ENCODE measurements around the gene CORO6. TPM values are rescaled to one million over a fixed set of nuclear protein-coding genes. Genes with fewer than 3 reads are reported as not detected.

CORO6 gene
- total and polyA plus RNA-seq, 2 of the 13 experiments (the other 11 are each of a cell fraction or from before 2014, with no cell fraction given), result 0.42 to 0.82 TPM

DNA sequence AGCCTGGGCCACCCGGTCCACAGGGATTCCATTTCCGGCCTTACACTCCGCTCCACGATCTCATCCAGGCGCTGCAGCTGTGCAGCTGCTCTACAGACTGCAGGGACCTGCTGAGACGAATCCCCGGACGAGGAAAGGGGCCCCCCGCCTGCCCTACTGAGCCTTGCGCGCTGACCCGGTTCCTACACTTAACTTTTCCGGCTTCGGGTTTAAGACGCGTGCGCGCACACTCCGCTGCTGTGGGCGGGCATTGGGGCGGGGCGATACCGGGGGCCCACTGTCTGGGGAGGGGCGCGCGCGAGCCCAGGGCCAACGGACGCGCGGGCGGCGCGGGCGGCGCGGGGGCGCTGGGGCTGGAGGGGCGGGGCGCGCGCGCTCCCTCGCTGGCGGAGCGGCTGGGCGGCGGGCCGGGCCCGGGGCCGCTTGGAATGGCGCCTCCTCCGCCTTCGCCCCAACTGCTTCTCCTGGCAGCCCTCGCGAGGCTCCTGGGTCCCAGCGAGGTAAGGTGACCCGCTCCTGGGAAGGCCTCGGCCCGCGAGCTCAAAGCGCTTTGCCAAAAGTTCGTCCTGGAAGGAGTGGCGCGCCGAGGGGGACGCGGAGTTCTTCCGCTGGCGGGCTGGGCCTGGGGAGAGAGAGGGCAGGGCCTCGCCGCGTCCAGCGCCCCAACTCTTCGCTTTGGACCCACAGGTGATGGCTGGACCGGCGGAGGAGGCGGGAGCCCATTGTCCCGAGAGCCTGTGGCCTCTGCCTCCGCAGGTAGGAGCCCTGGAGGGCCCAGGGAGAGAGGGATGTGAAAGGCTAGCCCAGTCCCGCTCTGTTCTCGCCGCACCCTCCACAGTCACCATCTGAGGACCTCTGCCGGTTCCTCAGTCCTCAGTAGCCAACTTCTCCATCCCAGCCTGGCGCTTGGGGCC is 54.1 kb downstream of the CORO6 start, which contains the start of gene TP53I13 (continued):
- TF ChIP-seq, protein P1, sequence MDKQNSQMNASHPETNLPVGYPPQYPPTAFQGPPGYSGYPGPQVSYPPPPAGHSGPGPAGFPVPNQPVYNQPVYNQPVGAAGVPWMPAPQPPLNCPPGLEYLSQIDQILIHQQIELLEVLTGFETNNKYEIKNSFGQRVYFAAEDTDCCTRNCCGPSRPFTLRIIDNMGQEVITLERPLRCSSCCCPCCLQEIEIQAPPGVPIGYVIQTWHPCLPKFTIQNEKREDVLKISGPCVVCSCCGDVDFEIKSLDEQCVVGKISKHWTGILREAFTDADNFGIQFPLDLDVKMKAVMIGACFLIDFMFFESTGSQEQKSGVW (CRISPR knock-in tag; IDR thresholded peaks at IDR 0.05; ENCODE audit: borderline replicate concordance), result no peak
- TF ChIP-seq PHF8 (CRISPR knock-in tag; IDR thresholded peaks at IDR 0.05), result peak; percentile 95
- TF ChIP-seq MLLT10 (CRISPR knock-in tag; IDR thresholded peaks at IDR 0.05), result no peak
- TF ChIP-seq, protein P2, sequence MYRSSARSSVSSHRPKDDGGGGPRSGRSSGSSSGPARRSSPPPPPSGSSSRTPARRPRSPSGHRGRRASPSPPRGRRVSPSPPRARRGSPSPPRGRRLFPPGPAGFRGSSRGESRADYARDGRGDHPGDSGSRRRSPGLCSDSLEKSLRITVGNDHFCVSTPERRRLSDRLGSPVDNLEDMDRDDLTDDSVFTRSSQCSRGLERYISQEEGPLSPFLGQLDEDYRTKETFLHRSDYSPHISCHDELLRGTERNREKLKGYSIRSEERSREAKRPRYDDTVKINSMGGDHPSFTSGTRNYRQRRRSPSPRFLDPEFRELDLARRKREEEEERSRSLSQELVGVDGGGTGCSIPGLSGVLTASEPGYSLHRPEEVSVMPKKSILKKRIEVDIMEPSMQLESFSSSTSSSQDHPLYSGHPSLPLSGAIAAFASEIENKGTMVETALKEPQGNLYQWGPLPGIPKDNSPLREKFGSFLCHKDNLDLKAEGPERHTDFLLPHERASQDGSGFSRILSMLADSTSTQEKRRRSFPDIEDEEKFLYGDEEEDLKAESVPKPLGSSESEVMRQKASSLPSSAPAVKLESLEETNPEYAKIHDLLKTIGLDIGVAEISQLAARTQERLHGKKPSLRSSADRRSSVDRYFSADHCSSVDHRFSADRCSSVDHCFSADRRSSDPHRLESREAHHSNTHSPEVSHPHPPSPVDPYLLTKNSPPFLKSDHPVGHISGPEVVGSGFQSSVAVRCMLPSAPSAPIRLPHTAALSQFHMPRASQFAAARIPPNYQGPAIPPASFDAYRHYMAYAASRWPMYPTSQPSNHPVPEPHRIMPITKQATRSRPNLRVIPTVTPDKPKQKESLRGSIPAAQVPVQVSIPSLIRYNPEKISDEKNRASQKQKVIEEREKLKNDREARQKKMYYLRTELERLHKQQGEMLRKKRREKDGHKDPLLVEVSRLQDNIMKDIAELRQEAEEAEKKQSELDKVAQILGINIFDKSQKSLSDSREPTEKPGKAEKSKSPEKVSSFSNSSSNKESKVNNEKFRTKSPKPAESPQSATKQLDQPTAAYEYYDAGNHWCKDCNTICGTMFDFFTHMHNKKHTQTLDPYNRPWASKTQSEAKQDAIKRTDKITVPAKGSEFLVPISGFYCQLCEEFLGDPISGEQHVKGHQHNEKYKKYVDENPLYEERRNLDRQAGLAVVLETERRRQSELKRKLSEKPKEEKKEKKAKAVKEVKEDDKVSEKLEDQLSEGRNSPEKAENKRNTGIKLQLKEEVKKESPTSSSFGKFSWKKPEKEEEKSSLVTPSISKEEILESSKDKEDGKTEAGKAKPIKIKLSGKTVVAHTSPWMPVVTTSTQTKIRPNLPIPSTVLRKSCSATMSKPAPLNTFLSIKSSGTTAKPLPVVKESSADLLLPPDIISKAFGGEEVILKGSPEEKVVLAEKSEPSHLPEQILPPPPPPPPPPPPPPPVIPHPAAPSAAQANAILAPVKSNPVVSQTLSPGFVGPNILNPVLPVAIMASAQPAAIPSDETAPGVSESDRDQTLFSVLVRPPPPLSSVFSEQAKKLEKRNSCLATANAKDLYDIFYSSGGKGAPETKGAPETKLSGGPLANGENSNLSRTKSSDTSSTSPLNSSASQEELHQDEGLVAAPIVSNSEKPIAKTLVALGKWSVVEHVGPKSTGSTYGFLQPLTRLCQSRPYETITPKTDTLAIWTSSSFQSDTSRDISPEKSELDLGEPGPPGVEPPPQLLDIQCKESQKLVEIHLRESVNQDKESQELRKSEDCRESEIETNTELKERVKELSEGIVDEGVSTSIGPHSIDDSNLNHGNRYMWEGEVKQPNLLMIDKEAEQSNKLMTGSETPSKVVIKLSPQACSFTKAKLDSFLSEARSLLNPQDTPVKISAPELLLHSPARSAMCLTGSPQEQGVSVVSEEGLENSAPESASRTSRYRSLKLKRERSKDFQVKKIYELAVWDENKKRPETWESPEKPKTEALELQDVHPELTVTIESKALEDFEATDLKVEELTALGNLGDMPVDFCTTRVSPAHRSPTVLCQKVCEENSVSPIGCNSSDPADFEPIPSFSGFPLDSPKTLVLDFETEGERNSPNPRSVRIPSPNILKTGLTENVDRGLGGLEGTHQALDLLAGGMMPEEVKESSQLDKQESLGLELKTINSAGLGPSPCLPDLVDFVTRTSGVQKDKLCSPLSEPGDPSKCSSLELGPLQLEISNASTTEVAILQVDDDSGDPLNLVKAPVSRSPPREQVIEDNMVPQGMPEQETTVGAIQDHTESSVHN (CRISPR knock-in tag; IDR thresholded peaks at IDR 0.05), result 0 out of 2 replicates have a peak, but pooled peaks have one; percentile 11
- TF ChIP-seq, protein P3, sequence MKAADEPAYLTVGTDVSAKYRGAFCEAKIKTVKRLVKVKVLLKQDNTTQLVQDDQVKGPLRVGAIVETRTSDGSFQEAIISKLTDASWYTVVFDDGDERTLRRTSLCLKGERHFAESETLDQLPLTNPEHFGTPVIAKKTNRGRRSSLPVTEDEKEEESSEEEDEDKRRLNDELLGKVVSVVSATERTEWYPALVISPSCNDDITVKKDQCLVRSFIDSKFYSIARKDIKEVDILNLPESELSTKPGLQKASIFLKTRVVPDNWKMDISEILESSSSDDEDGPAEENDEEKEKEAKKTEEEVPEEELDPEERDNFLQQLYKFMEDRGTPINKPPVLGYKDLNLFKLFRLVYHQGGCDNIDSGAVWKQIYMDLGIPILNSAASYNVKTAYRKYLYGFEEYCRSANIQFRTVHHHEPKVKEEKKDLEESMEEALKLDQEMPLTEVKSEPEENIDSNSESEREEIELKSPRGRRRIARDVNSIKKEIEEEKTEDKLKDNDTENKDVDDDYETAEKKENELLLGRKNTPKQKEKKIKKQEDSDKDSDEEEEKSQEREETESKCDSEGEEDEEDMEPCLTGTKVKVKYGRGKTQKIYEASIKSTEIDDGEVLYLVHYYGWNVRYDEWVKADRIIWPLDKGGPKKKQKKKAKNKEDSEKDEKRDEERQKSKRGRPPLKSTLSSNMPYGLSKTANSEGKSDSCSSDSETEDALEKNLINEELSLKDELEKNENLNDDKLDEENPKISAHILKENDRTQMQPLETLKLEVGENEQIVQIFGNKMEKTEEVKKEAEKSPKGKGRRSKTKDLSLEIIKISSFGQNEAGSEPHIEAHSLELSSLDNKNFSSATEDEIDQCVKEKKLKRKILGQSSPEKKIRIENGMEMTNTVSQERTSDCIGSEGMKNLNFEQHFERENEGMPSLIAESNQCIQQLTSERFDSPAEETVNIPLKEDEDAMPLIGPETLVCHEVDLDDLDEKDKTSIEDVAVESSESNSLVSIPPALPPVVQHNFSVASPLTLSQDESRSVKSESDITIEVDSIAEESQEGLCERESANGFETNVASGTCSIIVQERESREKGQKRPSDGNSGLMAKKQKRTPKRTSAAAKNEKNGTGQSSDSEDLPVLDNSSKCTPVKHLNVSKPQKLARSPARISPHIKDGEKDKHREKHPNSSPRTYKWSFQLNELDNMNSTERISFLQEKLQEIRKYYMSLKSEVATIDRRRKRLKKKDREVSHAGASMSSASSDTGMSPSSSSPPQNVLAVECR (CRISPR knock-in tag; IDR thresholded peaks at IDR 0.05; ENCODE audit: borderline replicate concordance), result peak; percentile 74; the same call in 1 of the 2 replicates
- TF ChIP-seq ZBTB21 (CRISPR knock-in tag; IDR thresholded peaks at IDR 0.05), result no peak
- TF ChIP-seq EP300 (IDR thresholded peaks at IDR 0.05; ENCODE audit: low read depth in 2 of 2, low read length in 2 of 2), result no peak
- TF ChIP-seq EP300 (CRISPR knock-in tag; IDR thresholded peaks at IDR 0.05; ENCODE audit: borderline replicate concordance), result no peak
